Measurements from ENCODE around the gene HUS1. TPM values are rescaled to one million over a fixed set of nuclear protein-coding genes. Genes with fewer than 3 reads are reported as not detected.
"Not testable (repeated sequence)": the region's sequence is repeated elsewhere in the genome, so short reads cannot be mapped to it uniquely, and the experiment has no call there.

The HUS1 gene
- total and polyA plus RNA-seq, 8 donors = 4.6 to 16.3 (median 13.7) TPM

DNA sequence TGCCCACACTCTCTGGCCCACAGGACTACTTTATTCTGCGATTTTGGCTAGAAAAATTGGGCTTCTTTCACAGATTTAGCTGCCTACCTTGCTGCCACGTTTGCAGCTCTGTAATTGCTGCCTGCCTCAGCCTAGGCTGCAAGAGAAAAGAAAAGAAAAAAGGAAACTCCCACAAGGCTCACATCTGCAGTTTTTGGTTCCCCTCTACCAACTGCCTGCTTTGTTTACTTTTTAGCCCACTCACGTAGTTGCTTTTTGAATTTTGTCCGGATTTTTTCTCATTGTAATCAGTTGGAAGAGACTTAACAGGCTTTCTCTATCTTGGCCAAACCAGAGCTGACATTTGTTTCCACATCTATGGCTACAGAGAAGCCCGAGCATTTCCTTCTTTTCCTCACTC is 25.2 kb upstream of the HUS1 start:
- ATAC-seq (no peak), DNase-seq (no peak), FAIRE-seq (no peak)
- Histone ChIP-seq H3K27me3 (no peaks in the 10 kb centered on the region), H3K4me3 (no peak overlapping the region), H3K4me1 (no peaks in the 10 kb centered on the region), H3K36me3 (no peaks in the 10 kb centered on the region), H3K27ac (no peak overlapping the region), H3K9me3 (no peaks in the 10 kb centered on the region)
- intact Hi-C loops (cut with DNase I) = no loop called here
- TF ChIP-seq, protein P1, sequence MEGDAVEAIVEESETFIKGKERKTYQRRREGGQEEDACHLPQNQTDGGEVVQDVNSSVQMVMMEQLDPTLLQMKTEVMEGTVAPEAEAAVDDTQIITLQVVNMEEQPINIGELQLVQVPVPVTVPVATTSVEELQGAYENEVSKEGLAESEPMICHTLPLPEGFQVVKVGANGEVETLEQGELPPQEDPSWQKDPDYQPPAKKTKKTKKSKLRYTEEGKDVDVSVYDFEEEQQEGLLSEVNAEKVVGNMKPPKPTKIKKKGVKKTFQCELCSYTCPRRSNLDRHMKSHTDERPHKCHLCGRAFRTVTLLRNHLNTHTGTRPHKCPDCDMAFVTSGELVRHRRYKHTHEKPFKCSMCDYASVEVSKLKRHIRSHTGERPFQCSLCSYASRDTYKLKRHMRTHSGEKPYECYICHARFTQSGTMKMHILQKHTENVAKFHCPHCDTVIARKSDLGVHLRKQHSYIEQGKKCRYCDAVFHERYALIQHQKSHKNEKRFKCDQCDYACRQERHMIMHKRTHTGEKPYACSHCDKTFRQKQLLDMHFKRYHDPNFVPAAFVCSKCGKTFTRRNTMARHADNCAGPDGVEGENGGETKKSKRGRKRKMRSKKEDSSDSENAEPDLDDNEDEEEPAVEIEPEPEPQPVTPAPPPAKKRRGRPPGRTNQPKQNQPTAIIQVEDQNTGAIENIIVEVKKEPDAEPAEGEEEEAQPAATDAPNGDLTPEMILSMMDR (IDR thresholded peaks at IDR 0.05) = no peak
- 51 to 52% methylated on average over 5 of the region's 5 CpGs for WGBS, 2 donors

DNA sequence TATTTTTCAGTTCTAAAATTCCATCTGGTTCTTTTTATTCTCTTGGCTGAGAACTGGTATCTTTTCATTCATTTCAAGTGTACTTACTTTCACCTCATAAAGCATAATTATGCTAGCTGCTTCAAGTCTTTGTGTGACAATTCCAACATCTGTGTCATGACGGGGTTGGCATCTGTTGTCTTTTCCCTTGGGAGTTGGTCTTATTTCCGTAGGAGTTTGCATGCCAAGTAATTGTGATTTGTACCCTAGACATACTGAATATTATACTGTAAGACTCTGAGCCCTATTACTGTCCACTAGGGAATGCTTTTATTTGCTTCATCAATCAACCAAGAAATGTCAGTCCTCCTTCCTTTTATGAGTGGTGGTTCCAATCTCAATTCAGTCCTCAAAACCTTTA is 24.6 kb upstream of the HUS1 start:
- intact Hi-C loops (cut with DNase I) = no loop called here
- DNase-seq = no peak
- FAIRE-seq = no peak
- no peak for ATAC-seq
- no peaks in the 10 kb centered on the region for H3K27me3 ChIP-seq
- H3K36me3 ChIP-seq = no peaks in the 10 kb centered on the region
- H3K4me3 ChIP-seq = no peak overlapping the region
- H3K9me3 ChIP-seq = no peaks in the 10 kb centered on the region
- no peak overlapping the region for H3K27ac ChIP-seq
- H3K4me1 ChIP-seq = no peaks in the 10 kb centered on the region
- 56 to 58% methylated on average over 2 of the region's 2 CpGs for WGBS, 2 donors
- TF ChIP-seq, protein P1 (IDR thresholded peaks at IDR 0.05) = no peak

DNA sequence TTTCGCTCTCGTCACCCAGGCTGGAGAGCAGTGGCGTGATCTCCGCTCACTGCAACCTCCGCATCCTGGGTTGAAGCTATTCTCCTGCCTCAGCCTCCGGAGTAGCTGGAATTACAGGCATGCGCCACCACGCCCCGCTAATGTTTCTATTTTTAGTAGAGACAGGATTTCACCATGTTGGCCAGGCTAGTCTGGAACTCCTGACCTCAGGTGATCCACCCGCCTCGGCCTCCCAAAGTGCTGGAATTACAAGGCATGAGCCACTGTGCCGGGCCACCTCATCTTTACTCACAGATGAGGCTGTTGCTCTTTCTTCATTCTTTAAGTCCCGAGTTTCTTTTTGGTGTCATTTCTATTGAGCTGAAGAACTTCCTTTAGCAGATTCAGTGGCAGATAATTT is 20.7 kb upstream of the HUS1 start:
- H3K4me1 ChIP-seq; ATAC-seq; intact Hi-C loops (cut with DNase I); H3K36me3 ChIP-seq; H3K9me3 ChIP-seq; FAIRE-seq; H3K4me3 ChIP-seq; H3K27ac ChIP-seq; DNase-seq; H3K27me3 ChIP-seq: not testable (repeated sequence)
- 87 to 93% methylated on average over 13 of the region's 13 CpGs for WGBS, 2 donors

- ATAC-seq (no peak), DNase-seq (no peak), FAIRE-seq (no peak)
- no peaks in the 10 kb centered on the region for H3K27me3 ChIP-seq
- H3K9me3 ChIP-seq = no peaks in the 10 kb centered on the region
- TF ChIP-seq, protein P1 (IDR thresholded peaks at IDR 0.05) = no peak
- H3K4me3 ChIP-seq = no peak overlapping the region
- intact Hi-C loops (cut with DNase I) = no loop called here
- no peaks in the 10 kb centered on the region for H3K36me3 ChIP-seq
- no peaks in the 10 kb centered on the region for H3K4me1 ChIP-seq
- no peak overlapping the region for H3K27ac ChIP-seq
- 92 to 96% methylated on average over 12 of the region's 12 CpGs for WGBS, 2 donors
These were observed 20.0 kb upstream of the HUS1 start for GRCh38 chr7:47999413-47999812.

DNA sequence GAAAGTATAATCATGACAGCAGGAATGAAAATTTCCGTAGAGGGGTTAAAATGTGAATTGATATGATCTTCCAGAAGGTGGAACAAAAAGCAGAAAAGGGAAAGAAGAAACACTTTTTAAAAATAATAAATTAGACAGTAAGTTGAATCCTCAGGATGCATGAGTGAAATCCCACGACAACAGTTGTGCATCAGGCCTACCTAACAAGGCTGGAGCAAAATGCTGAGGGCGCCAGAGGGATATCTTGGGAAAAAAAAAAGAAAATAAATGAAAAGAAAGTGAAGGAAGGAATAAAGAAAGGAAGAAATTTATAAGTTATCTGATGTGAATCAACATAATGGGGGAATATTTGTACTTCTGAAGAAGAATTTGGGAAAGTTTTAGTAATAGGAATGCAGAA is 13.0 kb upstream of the HUS1 start:
- WGBS, 2 donors = 71 to 72% methylated on average over 3 of the region's 3 CpGs

More for the DNA sequence above, 13.0 kb upstream of the HUS1 start:
- TF ChIP-seq, protein P1 (IDR thresholded peaks at IDR 0.05) = no peak
- FAIRE-seq (no peak), ATAC-seq (no peak), DNase-seq (no peak)
- Histone ChIP-seq H3K36me3 (no peaks in the 10 kb centered on the region), H3K9me3 (no peaks in the 10 kb centered on the region), H3K27ac (peak overlapping the region in 3 of 4 donors; percentile 19 to 71 (median 41)), H3K27me3 (no peaks in the 10 kb centered on the region), H3K4me1 (no peaks in the 10 kb centered on the region), H3K4me3 (peak overlapping the region in 2 of 4 donors; percentile 44 to 58)
- intact Hi-C loops (cut with DNase I) = loop anchor here in 1 of 3 donors (5.0 kb wide), 1 partner anchor 115 kb away; no protein-coding TSS in a partner anchor

Measured in pancreas (tissue), 10 donors.